AG09319 (cell line): ENCODE measurements around the gene KIRREL3.

Experiments
- DNase-seq: peaks from one replicate; pipeline ENCODE4 v3.0.0-alpha.2; 2010; ENCODE audit warnings: low read depth; ENCODE audit errors: extremely low read depth
- CTCF ChIP-seq: IDR thresholded peaks from 2 replicates; pipeline ENCODE4 v1.5.1; 2011; ENCODE audit warnings: low read depth, mild to moderate bottlenecking, inconsistent platforms, low read length, moderate library complexity

KIRREL3 gene

GRCh38 chr11:126502159-126502558 lies 498.4 kb downstream of the KIRREL3 start:
- no peak for DNase-seq
- TF ChIP-seq CTCF: no peak

GRCh38 chr11:126501641-126502040 lies 498.9 kb downstream of the KIRREL3 start:
- TF ChIP-seq CTCF: no peak
- no peak for DNase-seq

GRCh38 chr11:126500981-126501380 lies 499.6 kb downstream of the KIRREL3 start:
- TF ChIP-seq CTCF: no peak
- DNase-seq: no peak

GRCh38 chr11:126499131-126499752 lies 501.3 kb downstream of the KIRREL3 start:
- no peak for TF ChIP-seq CTCF
- DNase-seq: no peak

GRCh38 chr11:126498281-126498680 lies 502.3 kb downstream of the KIRREL3 start:
- no peak for DNase-seq
- TF ChIP-seq CTCF: no peak

- TF ChIP-seq CTCF: no peak
Observed at GRCh38 chr11:126497581-126498122, 502.9 kb downstream of the KIRREL3 start.

GRCh38 chr11:126496576-126497337 lies 503.8 kb downstream of the KIRREL3 start:
- no peak for TF ChIP-seq CTCF
- DNase-seq: no peak

More at GRCh38 chr11:126497581-126498122, 502.9 kb downstream of the KIRREL3 start:
- DNase-seq: no peak
